ENCODE results near the gene PIK3R6. TPM values are rescaled to one million over a fixed set of nuclear protein-coding genes. Genes with fewer than 3 reads are reported as not detected.

PIK3R6 gene
- total and polyA plus RNA-seq, 10 of the 15 experiments (the other 5 are each of a cell fraction or from before 2014, with no cell fraction given) = 6.7 to 146 (median 68.2) TPM

DNA sequence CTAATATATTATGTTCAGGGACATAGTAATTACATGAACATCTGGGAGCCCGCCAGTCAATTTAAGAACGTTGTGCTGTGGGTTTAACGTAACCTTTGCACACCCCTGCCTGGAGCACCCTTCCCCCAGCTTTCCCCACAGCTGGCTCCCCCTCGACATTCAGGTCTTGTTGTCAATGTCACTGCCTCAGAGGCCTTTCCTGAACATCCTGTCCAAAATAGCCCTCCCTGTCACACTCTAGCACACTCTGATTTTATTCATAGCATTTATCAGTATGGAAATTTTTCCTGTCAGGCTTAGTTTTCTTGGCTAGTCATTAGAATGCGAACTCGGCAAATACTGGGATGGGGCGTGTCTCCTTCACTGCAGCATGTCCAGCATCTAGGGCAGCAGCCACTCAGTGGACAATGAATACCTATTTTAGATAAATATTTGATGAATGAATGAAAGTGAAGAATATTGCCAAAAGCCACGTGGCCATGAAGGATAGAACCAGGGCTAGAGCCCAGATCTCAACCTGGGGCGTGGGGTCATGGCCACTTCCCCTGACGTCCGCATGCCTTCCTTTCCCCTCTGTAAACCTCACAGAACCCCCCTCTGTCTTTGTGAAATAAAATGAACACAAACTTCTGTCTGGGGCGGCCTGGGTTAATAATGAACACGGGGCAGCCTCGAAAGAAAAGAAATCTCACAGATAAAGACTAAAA, 10.5 kb downstream of the PIK3R6 start (continued):
- TF ChIP-seq MYC (IDR thresholded peaks at IDR 0.05; ENCODE audit: insufficient read depth, insufficient read length, insufficient replicate concordance, low read length, severe bottlenecking) (no peak), CBFB (IDR thresholded peaks at IDR 0.05; ENCODE audit: low read depth) (peak; percentile 25), LARP7 (IDR thresholded peaks at IDR 0.05) (no peak), RBBP5 (conservative IDR thresholded peaks at IDR 0.05) (no peak), PKNOX1 (IDR thresholded peaks at IDR 0.05) (peak; percentile 48; the same call in 1 of the 2 replicates), PML (IDR thresholded peaks at IDR 0.05; ENCODE audit: low read length) (peak; percentile 62; the same call in 1 of the 2 replicates), ASH2L (IDR thresholded peaks at IDR 0.05; ENCODE audit: borderline replicate concordance, low read depth) (no peak), EZH2 (IDR thresholded peaks at IDR 0.05; ENCODE audit: borderline replicate concordance, control insufficient read depth, low read depth, low read length) (no peak), BHLHE40 (IDR thresholded peaks at IDR 0.05; ENCODE audit: borderline replicate concordance in 1 of 2, low read depth in 2 of 2, low read length in 1 of 2) (peak; percentile 13 to 40; a peak in 1 of 4 replicates), RFX5 (IDR thresholded peaks at IDR 0.05; ENCODE audit: low read depth, low read length) (no peak), MAX (IDR thresholded peaks at IDR 0.05; ENCODE audit: low read depth, low read length) (peak; percentile 53; the same call in 1 of the 2 replicates), BCL11A (IDR thresholded peaks at IDR 0.05; ENCODE audit: low read depth, low read length) (peak; percentile 67), E2F4 (IDR thresholded peaks at IDR 0.05; ENCODE audit: low read depth, low read length) (no peak), RAD51 (IDR thresholded peaks at IDR 0.05) (peak; percentile 56), IRF4 (IDR thresholded peaks at IDR 0.05; ENCODE audit: low read depth, low read length) (peak; percentile 29; the same call in 1 of the 2 replicates), FOXK2 (IDR thresholded peaks at IDR 0.05) (no peak), SUPT20H (IDR thresholded peaks at IDR 0.05; ENCODE audit: borderline replicate concordance, control insufficient read depth, low read depth, low read length) (no peak), NBN (IDR thresholded peaks at IDR 0.05) (peak; percentile 11), E2F8 (IDR thresholded peaks at IDR 0.05; ENCODE audit: low read depth, partially characterized antibody) (no peak), FOS (IDR thresholded peaks at IDR 0.05; ENCODE audit: borderline replicate concordance, extremely low read depth, insufficient read length) (no peak)
- TF ChIP-seq, protein P1, sequence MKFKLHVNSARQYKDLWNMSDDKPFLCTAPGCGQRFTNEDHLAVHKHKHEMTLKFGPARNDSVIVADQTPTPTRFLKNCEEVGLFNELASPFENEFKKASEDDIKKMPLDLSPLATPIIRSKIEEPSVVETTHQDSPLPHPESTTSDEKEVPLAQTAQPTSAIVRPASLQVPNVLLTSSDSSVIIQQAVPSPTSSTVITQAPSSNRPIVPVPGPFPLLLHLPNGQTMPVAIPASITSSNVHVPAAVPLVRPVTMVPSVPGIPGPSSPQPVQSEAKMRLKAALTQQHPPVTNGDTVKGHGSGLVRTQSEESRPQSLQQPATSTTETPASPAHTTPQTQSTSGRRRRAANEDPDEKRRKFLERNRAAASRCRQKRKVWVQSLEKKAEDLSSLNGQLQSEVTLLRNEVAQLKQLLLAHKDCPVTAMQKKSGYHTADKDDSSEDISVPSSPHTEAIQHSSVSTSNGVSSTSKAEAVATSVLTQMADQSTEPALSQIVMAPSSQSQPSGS (IDR thresholded peaks at IDR 0.05; ENCODE audit: low read length) = peak; percentile 44; the same call in 1 of the 2 replicates

All from GM12878 (cell line).